Liver (tissue), 3 donors: Measurements from ENCODE around the gene COL5A1.

Experiments used
- ATF3 ChIP-seq: IDR thresholded peaks from 2 replicates; pipeline ENCODE4 v1.6.1; 2016; ENCODE audit warnings: antibody characterized with exemption
- CTCF ChIP-seq: fragments of 150-350 bp; IDR thresholded peaks from 2 replicates; pipeline ENCODE4 v1.5.1; 2017; ENCODE audit warnings: improper control_type of control experiment, low read depth, low read length; ENCODE audit not compliant: missing input control
- FOXA1 ChIP-seq: IDR thresholded peaks from 2 replicates; pipeline ENCODE4 v1.6.1; 2016; ENCODE audit warnings: antibody characterized with exemption
- FOXA2 ChIP-seq: IDR thresholded peaks from 2 replicates; pipeline ENCODE4 v1.6.1; 2016; ENCODE audit warnings: antibody characterized with exemption
- MAX ChIP-seq: IDR thresholded peaks from 2 replicates; pipeline ENCODE4 v1.6.1; 2016; ENCODE audit warnings: antibody characterized with exemption
- RAD21 ChIP-seq, 2 donors: IDR thresholded peaks; 2 replicates each; pipeline ENCODE4 v1.6.1; 2016; ENCODE audit warnings: antibody characterized with exemption in 2 of 2, mild to moderate bottlenecking in 2 of 2
- REST ChIP-seq: IDR thresholded peaks from 2 replicates; pipeline ENCODE4 v1.6.1; 2016; ENCODE audit warnings: antibody characterized with exemption, mild to moderate bottlenecking
- SP1 ChIP-seq: IDR thresholded peaks from 2 replicates; pipeline ENCODE4 v1.6.1; 2018; ENCODE audit warnings: antibody characterized with exemption, mild to moderate bottlenecking
- TAF1 ChIP-seq: conservative IDR thresholded peaks from 2 replicates; pipeline ENCODE4 v1.6.1; 2016; ENCODE audit warnings: antibody characterized with exemption, mild to moderate bottlenecking
- ZBTB33 ChIP-seq: IDR thresholded peaks from 2 replicates; pipeline ENCODE4 v1.6.1; 2016; ENCODE audit warnings: antibody characterized with exemption
- donor health status: healthy.
- donor health status: healthy.

- TF ChIP-seq FOXA1: no peak
- TF ChIP-seq CTCF: no peak
- TF ChIP-seq MAX: no peak
- TF ChIP-seq REST: no peak
- no peak for TF ChIP-seq RAD21 (IDR thresholded peaks at IDR 0.05)
- TF ChIP-seq FOXA2: no peak
- TF ChIP-seq TAF1: no peak
- no peak for TF ChIP-seq ATF3
- no peak for TF ChIP-seq SP1
- TF ChIP-seq ZBTB33: no peak
Observed at GRCh38 chr9:134885001-134885678, 243.5 kb downstream of the COL5A1 start.
